Measurements from ENCODE around the gene CASKIN2. TPM values are rescaled to one million over a fixed set of nuclear protein-coding genes. Genes with fewer than 3 reads are reported as not detected.

CASKIN2 gene
- total RNA-seq, 1 donor from 2014 or later, result 5.7 TPM

DNA sequence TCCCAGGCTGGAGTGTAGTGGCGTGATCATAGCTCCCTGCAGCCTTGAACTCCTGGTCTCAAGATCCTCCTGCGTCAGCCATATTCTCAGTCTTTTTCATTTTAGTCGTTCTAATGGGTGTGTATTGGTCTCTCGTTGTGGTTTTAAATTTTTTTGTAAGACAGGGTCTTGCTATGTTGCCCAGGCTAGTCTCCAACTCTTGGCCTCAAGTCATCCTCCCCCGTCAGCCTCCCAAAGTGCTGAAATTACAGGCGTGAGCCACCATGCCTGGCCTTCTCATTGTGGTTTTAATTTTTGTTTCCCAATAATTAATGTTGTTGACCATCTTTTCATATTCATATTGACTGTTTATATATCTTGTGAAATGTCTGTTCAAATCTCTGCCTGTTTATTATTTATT, 50.3 kb downstream of the CASKIN2 start:
- H3K36me3 Mint-ChIP-seq, result peaks cover 12% of the 10 kb centered on the region
- no peaks in the 10 kb centered on the region for H3K9me3 ChIP-seq (ENCODE audit: low read depth)
- peaks cover 3% of the 10 kb centered on the region for H3K9me3 Mint-ChIP-seq
- DNase-seq (ENCODE audit: low spot score), result no peak
- TF ChIP-seq, protein P1, sequence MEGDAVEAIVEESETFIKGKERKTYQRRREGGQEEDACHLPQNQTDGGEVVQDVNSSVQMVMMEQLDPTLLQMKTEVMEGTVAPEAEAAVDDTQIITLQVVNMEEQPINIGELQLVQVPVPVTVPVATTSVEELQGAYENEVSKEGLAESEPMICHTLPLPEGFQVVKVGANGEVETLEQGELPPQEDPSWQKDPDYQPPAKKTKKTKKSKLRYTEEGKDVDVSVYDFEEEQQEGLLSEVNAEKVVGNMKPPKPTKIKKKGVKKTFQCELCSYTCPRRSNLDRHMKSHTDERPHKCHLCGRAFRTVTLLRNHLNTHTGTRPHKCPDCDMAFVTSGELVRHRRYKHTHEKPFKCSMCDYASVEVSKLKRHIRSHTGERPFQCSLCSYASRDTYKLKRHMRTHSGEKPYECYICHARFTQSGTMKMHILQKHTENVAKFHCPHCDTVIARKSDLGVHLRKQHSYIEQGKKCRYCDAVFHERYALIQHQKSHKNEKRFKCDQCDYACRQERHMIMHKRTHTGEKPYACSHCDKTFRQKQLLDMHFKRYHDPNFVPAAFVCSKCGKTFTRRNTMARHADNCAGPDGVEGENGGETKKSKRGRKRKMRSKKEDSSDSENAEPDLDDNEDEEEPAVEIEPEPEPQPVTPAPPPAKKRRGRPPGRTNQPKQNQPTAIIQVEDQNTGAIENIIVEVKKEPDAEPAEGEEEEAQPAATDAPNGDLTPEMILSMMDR (IDR thresholded peaks at IDR 0.05), result no peak
- TF ChIP-seq EZH2 (IDR thresholded peaks at IDR 0.05), result no peak
- no peak for TF ChIP-seq EZH2phosphoT487 (IDR thresholded peaks at IDR 0.05)
- no peak overlapping the region for H3K4me3 Mint-ChIP-seq
- H4K20me1 ChIP-seq (ENCODE audit: low read depth), result peaks cover 7% of the 10 kb centered on the region
- no peaks in the 10 kb centered on the region for H3K4me1 ChIP-seq
- no peak overlapping the region for H2AFZ ChIP-seq (replicated peaks)
- H3K4me3 ChIP-seq, result no peak overlapping the region
- H3F3A ChIP-seq (ENCODE audit: low read depth), result no peaks in the 10 kb centered on the region
- no peaks in the 10 kb centered on the region for H3K27me3 Mint-ChIP-seq (ENCODE audit: insufficient read depth, low read depth)
- peaks cover 35% of the 10 kb centered on the region for H3K79me2 ChIP-seq (ENCODE audit: low read depth)
- H3K27ac Mint-ChIP-seq, result no peak overlapping the region
- H3K27me3 ChIP-seq, result no peaks in the 10 kb centered on the region
- H3K4me2 ChIP-seq, result no peak overlapping the region
- no peak overlapping the region for H3K27ac ChIP-seq
- H3K4me1 Mint-ChIP-seq, result peaks cover 2% of the 10 kb centered on the region
- H3K9ac ChIP-seq, result no peak overlapping the region
- H3K36me3 ChIP-seq, result no peaks in the 10 kb centered on the region

DNA sequence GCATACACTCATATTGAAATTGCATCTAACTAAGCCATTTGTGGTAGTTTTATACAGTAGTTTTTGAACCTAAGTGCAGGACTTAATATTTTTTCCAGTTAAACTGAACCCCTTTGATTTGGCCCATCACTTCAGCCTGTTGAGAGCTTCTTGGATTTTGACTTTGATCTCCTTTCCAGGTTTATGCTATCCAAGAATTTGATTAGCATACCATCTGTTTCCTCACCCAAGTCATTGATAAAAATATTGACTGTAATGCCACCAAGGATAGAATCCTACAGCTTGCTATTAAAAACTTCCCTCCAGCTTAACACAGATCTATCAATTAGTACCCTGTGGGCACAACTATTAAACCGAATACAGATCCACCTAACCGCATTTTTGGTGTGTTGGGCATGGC, 51.7 kb downstream of the CASKIN2 start:
- Histone ChIP-seq H3K36me3 (no peaks in the 10 kb centered on the region), H3K4me2 (no peak overlapping the region), H2AFZ (replicated peaks) (no peak overlapping the region), H3K9me3 (ENCODE audit: low read depth) (no peaks in the 10 kb centered on the region), H3K4me3 (no peak overlapping the region), H3K9ac (no peak overlapping the region), H3K27ac (no peak overlapping the region), H3K79me2 (ENCODE audit: low read depth) (peaks cover 35% of the 10 kb centered on the region), H4K20me1 (ENCODE audit: low read depth) (peaks cover 7% of the 10 kb centered on the region), H3K27me3 (no peaks in the 10 kb centered on the region), H3K4me1 (no peaks in the 10 kb centered on the region), H3F3A (ENCODE audit: low read depth) (no peaks in the 10 kb centered on the region)
- peaks cover 15% of the 10 kb centered on the region for H3K36me3 Mint-ChIP-seq
- H3K9me3 Mint-ChIP-seq, result peaks cover 3% of the 10 kb centered on the region
- no peak overlapping the region for H3K27ac Mint-ChIP-seq
- no peak overlapping the region for H3K4me3 Mint-ChIP-seq
- peaks cover 10% of the 10 kb centered on the region for H3K4me1 Mint-ChIP-seq
- DNase-seq (ENCODE audit: low spot score), result no peak
- no peaks in the 10 kb centered on the region for H3K27me3 Mint-ChIP-seq (ENCODE audit: insufficient read depth, low read depth)
- no peak for TF ChIP-seq EZH2phosphoT487 (IDR thresholded peaks at IDR 0.05)
- TF ChIP-seq EZH2 (IDR thresholded peaks at IDR 0.05), result no peak
- TF ChIP-seq, protein P1 (IDR thresholded peaks at IDR 0.05), result no peak

DNA sequence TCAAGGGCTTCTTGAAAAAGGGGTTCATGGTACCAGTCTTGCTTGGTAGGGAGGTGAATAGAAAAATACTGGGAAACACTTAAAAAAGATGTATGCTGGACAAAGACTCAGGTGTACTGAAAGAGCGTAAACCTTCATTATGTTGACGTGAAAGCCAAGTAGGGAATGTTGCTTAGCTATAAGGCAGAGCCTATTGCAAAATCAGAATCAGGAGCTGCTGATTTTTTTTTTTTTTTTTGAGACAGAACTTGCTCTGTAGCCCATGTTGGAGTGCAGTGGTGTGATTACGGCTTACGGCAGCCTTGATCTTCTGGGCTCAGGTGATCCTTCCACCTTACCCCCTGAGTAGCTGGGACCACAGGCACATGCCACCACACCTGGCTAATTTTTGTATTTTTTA, 55.0 kb downstream of the CASKIN2 start:
- Histone ChIP-seq H3K4me1 (peaks cover 15% of the 10 kb centered on the region), H3K79me2 (ENCODE audit: low read depth) (peaks cover 37% of the 10 kb centered on the region), H3K36me3 (no peaks in the 10 kb centered on the region), H3K4me2 (no peak overlapping the region), H3F3A (ENCODE audit: low read depth) (peaks cover 4% of the 10 kb centered on the region), H3K9ac (no peak overlapping the region), H3K27me3 (no peaks in the 10 kb centered on the region), H4K20me1 (ENCODE audit: low read depth) (no peaks in the 10 kb centered on the region), H2AFZ (replicated peaks) (no peak overlapping the region), H3K4me3 (no peak overlapping the region), H3K27ac (no peak overlapping the region), H3K9me3 (ENCODE audit: low read depth) (no peaks in the 10 kb centered on the region)
- DNase-seq (ENCODE audit: low spot score), result no peak
- Mint-ChIP-seq H3K27me3 (ENCODE audit: insufficient read depth, low read depth) (peaks cover 3% of the 10 kb centered on the region), H3K36me3 (peaks cover 13% of the 10 kb centered on the region), H3K4me3 (no peak overlapping the region), H3K9me3 (no peaks in the 10 kb centered on the region), H3K27ac (no peak overlapping the region), H3K4me1 (peaks cover 34% of the 10 kb centered on the region)
- TF ChIP-seq EZH2phosphoT487 (IDR thresholded peaks at IDR 0.05) (no peak), EZH2 (IDR thresholded peaks at IDR 0.05) (no peak)
- TF ChIP-seq, protein P1 (IDR thresholded peaks at IDR 0.05), result no peak

Data from neural progenitor cell (in vitro differentiated cells).